DMS153 (cell line): ENCODE data around the gene QPCTL.
A peak's percentile ranks its signal among the peaks of the same experiment; 100 is the strongest.
"Not testable (repeated sequence)": the region's sequence is repeated elsewhere in the genome, so short reads cannot be mapped to it uniquely, and the experiment has no call there.

Experiments
- DNase-seq: peaks from one replicate; lab custom pipeline; 2025; lab: John Stamatoyannopoulos, UW

Gene QPCTL

DNA sequence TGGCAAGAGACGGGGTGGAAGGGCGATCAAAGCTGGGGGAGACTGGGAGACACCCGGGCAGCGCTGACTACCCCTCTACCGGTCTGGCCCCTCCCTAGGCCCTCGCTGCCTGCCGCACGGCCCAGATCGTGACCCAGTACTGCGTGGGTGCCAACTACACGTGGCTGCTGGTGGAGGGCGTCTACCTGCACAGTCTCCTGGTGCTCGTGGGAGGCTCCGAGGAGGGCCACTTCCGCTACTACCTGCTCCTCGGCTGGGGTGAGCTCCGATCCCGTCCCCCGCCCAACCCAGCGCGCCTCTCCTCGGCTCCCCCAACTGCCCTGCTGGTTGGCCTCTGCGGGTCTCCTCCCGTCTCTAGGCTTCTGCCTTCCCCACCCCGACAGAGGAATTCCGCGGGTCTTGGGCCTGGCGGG, 15.6 kb upstream of the QPCTL start:
- DNase-seq: no peak

DNA sequence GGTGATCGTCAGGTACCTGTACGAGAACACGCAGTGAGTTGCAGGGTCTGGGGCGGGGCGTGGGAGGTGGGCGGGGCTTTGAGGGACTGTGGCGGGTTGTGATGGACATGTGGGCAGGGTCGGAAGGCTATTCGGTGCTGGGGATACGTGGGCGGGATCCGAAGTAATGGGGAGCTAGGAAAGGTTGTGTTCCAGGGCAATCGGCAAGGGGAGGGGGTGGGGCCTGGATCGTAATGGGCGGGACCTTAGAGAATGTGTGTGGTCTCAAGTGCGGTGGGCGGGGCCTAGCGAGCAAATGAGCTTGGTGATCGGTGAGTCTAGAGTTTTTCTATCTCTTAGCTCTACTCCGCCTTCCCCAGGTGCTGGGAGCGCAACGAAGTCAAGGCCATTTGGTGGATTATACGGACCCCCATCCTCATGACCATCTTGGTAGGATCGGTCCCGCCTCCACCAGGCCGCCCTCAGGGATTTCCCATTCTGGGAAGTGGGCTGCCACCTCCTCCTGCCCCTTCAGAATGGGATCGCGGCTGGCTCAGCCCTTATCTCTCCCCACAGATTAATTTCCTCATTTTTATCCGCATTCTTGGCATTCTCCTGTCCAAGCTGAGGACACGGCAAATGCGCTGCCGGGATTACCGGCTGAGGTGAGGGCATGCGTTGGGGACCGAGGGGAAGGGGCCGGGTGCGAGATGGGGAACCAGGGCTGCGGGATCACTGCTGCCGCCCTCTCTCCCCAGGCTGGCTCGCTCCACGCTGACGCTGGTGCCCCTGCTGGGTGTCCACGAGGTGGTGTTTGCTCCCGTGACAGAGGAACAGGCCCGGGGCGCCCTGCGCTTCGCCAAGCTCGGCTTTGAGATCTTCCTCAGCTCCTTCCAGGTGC, 14.9 kb upstream of the QPCTL start:
- DNase-seq: peak; percentile 95

DNA sequence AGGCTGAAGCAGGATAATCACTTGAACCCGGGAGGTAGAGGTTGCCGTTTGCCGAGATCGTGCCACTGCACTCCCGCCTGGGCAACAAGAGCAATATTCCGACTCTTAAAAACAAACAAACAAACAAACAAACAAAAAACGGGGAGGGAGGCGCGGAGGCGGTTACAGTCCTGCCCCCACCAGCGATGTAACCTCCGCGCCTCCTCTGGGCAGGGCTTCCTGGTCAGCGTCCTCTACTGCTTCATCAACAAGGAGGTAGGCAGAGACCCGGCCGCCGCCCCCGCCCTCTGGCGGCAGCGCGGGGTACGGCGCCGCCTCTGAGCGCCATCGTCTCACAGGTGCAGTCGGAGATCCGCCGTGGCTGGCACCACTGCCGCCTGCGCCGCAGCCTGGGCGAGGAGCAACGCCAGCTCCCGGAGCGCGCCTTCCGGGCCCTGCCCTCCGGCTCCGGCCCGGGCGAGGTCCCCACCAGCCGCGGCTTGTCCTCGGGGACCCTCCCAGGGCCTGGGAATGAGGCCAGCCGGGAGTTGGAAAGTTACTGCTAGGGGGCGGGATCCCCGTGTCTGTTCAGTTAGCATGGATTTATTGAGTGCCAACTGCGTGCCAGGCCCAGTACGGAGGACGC, 11.0 kb upstream of the QPCTL start:
- peak; percentile 76 for DNase-seq

DNA sequence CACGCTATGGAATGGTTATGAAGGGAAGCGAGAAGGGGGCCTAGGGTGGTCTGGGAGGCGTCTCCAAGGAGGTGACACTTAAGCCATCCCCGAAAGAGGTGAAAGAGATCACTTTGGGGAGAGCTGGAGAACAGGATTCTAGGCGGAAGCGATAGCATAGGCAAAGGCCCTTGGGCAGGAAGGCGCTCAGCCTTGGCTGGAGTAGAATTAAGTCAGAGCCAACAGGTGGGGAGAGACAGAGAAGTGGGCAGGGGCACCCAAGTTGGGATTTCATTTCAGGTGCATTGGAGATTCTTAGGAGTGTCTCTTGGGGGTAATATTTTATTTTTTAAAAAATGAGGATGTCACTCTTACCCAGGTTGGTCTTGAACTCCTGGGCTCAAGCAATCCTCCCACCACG, 10.3 kb upstream of the QPCTL start:
- DNase-seq: no peak

DNA sequence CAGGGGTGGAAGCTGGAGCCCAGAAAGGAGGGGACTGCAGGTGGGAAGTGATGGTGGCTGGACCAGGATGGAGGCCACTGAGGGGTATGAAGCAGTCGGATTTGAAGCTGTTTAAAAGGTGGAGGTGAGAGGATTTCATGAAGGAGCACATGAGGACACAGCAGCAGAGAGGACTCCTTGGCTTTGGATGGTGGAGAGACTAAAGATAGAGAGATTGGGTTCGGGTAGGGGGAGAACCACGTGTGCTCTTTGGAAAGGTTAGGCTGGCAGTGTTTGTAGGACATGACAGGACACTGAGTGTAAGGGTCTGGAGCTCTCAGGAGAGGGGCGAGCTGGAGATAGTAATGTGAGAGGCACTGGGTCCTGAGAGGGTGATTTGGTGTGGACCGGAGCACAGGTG, 9.6 kb upstream of the QPCTL start:
- no peak for DNase-seq

DNA sequence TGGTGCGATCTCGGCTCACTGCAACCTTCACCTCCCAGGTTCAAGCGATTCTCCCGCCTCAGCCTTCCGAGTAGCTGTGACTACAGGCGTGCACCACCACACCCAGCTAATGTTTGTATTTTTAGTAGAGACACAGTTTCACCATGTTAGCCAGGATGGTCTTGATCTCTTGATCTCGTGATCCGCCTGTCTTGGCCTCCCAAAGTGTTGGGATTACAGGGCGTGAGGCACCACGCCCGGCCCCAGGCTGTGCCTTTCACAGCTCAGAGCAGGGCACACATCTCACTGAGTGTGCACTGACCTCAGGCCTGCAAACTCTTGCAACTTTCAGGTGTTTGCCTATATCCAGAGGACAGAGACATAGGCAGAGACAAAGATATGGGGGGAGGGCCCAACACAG, 7.4 kb upstream of the QPCTL start:
- DNase-seq: not testable (repeated sequence)

DNA sequence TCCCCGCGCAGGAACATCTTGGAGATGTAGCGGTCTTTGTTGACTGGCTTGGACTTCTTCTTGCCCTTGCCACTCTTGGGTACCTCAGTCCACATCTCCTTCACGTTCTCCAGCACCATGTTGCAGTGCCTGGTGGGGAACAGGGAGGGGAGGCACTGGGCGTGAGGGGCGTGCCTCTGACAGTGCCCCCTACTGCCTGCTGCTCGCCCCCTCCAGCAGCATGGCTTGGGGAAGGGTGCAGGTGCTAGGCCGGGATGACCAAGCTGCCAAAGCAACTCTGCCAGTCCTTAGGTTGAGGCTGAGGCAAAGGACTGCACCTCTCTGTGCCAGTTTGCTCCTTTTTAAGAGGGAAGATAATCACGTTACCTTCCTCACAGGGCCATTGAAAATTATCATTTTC, 4.9 kb upstream of the QPCTL start:
- DNase-seq: no peak

DNA sequence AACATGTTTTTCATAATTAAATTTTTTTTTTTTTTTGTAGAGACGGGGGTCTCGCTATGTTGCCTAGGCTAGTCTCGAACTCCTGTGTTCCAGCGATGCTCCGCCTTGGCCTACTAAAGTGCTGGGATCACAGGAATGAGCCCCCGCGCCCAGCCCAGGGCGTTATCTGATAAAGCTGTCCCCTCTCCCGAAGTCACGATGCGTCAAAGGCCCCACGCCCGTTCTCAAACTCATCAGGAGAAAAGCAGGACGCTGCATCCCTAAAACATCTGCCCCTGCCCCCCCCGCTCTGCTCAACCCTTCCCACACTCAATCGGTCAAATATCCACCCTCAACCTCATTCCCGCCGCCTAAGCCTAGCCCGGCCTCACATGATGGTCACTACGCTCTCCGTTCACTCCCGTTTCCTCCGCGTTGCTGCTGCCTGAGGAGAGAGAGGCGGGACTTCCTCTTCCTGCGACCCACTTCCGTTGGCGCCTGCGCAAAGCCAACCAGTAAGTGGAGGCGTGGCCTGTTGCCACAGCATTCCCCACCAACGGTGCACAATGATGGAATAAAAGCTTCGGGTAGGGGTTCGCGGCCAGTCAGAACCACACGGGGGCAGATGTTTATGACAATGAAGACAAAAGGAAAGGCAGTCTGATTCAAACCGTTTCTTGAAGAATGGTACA, 815 bp upstream of the QPCTL start, which contains the start of gene SNRPD2:
Gene SNRPD2 (minus strand): TSS at position 438 of the 671 bp plus-strand sequence. CDS start 65 bp downstream, at position 373.
- peak; percentile 87 for DNase-seq

DNA sequence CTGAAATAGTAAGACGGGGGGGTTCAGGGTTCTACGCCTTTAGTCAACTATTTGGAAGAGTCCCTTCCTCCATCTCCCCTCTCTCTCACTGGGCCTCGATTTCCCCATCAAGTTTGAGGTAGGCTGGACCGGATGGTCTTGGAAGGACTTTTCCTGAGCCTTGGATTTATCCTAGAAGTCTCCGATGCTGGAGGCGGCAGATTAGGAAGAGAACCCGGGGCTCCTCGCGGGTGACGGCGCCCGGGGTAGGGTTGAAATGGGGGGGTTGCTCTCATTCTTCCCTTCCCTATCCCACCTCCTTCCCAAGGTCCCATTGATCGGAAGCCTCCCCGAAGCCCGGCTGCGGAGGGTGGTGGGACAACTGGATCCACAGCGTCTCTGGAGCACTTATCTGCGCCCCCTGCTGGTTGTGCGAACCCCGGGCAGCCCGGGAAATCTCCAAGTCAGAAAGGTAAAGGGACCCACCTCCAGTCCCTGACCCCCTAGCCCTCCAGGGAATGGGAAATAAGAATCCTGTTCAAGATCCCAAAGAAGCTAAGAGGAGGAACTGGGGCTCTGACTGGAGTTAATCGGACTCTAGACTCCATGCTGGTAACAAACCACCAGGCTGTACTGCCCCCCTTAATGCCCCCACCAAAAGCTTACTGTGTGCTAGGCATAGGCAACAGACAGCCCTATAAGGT, 781 bp downstream of the QPCTL start:
- DNase-seq: peak; percentile 29

DNA sequence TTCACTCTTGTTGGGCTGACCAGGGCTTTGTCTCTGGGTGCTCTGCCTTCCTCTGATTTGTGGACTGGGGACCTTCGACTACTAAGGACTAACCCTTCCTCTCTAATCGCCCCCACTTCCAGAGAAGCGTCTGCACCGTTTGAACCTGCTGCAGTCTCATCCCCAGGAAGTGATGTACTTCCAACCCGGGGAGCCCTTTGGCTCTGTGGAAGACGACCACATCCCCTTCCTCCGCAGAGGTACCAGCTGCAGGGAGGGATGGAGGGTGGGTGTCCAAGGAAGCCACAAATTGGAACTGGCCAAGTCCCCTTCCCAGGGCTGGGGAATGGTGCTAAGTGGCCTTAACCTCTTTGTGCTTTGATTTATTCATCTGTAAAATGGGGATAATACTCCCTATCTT, 9.2 kb downstream of the QPCTL start:
- no peak for DNase-seq

DNA sequence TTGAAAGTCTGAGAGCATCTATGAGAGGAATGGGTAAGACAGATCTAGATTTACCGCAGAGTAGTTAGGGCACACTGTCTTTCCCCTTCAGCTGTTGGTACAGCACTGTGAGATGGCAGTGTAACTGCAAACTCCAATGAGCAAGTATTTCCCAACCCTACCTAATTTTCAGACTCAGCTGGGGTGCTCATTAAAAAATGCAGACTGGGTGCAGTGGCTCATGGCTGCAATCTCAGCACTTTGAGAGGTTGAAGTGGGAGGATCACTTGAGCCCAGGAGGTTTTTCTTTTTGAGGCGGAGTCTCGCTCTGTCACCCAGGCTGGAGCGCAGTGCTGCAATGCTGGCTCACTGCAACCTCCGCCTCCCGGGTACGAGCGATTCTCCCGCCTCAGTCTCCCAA, 12.6 kb downstream of the QPCTL start:
- no peak for DNase-seq

DNA sequence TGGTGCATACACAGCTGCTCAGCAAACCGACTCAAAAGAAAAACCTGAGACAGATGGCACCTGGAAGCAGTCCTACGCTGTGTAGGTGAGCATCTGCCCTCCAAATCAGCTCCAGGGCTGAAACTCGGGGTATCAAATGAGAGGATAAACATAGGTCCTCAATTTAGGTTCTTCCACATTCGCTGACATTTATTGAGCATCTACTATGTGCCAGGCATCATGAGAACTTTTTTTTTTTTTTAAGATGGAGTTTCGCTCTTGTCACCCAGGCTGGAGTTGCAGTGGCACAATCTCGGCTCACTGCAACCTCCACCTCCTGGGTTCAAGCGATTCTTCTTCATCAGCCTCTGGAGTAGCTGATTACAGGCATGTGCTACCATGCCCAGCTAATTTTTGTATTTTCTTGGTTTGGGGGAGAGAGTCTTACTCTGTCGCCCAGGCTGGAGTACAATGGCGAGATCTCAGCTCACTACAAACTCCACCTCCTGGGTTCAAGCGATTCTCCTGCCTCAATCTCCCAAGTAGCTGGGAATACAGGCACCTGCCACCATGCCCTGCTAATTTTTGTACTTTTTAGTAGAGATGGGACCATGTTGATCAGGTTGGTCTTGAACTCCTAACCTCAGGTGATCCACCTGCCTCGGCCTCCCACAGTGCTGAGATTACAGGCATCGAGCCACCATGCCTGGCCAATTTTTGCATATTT, 13.4 kb downstream of the QPCTL start:
- no peak for DNase-seq

DNA sequence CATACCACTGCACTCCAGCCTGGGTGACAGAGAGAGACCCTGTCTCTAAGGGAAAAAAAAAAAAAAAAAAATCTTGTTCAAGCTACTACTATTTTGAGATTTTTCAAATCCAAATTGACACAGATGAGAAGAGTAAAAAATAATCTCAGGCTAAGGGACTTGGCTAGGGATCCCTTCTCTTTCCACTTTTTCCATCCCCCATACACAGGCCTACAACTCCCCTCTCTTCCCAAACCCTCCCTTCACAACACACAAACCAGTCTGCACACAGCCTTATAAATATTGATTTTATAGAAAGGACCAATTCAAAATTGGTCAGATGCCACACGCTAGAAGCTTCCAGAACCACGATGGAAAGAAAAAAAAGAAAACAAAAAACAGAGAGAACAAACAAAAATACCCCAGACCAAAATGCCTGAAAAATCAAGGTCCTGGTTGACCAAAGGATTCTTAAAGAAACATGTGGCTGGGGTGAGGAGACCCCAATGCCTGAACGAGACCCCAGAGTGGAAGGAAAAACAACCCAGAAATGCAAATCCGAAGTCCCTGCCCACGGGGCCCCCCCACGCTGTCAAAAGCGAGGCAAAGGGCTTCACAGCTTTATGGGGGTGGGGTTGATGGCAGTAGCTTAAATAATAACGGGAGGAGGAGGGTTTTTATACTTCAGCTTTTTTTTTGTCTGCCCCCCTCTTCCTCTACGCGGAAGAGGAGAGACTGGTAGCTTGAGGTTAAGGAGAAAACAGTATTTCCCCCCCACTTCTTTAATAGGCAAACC, 18.1 kb downstream of the QPCTL start:
- DNase-seq: no peak

DNA sequence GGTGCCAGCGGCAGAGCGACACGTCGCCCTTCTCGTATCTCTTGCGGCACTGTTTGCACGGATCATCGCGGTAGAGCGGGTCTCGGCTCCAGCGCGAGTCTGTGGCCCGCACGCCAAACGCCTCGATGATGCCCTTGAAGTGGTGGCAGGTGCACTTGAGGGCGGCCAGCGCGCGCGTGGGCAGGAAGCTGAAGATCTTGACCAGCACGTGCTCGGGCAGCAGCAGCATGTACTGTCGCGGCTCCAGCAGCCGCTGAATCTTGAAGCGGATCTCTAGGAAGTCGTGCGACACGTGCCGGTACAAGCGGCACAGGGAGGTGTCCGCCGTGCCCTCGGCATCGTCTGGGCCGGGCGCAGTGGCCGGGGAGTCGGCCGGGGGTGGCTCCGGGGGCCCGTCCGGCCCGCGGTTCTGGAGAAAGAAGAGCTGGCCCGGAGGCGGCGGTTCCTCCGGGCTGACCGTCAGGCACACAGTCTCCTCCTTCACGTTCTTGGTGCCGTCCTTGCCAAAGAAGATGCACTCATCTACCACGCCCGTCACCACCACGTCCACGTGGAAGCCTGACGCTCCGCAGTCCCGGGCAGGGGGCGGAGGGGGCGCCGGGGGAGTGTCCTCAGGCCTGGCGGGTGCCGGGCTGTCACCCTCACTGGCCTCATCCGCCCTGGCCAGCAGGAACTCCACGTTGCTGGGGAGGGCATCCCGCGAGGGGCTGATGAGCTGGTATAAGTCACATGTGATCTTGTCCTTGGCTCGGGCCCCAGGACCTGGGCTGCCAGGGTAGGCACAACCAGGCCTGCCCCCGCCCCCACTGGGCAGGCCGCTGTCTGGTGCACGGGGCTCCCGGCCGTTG, 19.6 kb downstream of the QPCTL start:
- no peak for DNase-seq

DNA sequence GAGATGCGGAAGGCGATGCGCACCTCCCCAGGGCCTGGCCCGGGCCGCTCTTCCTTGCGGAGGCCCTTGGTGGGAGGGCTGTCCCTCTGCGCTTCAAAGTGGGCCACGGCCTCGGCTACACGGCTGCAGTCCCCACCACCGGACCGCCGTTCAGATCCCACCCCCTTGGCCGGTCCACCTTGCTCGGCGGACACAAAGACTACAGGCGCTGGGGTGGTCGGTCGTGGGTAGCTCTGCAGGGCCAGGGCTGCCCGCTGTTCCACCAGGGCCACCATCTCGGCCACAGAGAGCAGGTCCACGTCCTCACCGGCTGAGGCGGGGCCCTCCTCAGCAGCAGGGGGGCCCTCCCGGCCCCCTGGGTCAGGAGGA, 20.2 kb downstream of the QPCTL start:
- DNase-seq: no peak

DNA sequence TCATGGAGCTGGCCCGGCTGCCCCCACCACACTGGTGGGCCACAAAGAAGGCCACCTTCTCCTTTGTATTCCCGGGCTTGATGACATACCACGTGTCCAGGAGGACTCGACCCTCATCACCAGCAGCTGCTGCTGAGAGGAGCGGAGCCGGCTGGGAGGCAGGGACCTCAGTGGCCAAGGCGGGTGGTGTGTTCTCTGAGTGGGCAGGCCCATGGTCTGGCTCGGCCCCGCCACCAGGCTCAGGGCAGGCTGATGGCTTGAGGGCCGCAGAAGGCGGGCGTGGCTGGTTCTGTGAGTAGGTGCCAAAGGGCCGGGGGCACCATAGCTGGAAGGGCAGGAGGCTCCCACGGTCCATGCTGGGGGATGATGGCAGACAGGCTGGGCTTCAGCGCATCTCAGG, 20.7 kb downstream of the QPCTL start:
- no peak for DNase-seq

DNA sequence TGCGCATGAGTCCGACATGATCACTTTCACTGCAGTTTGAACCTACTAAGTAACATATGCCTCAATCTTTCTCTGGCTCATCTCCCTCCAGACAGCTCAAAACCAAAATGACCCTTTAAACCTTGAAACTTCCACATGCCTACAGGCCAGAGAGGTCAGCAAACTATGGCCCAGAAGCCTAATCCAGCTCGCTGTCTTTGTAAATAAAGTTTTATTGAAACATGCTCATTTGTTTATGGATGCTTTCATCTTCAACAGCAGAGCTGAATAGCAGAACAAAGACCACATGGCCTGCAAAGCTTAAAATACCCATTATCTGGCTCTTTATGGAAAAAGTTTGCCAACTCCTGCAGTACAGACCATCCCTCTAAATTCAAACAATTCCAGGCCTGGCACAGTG, 22.7 kb downstream of the QPCTL start:
- no peak for DNase-seq

DNA sequence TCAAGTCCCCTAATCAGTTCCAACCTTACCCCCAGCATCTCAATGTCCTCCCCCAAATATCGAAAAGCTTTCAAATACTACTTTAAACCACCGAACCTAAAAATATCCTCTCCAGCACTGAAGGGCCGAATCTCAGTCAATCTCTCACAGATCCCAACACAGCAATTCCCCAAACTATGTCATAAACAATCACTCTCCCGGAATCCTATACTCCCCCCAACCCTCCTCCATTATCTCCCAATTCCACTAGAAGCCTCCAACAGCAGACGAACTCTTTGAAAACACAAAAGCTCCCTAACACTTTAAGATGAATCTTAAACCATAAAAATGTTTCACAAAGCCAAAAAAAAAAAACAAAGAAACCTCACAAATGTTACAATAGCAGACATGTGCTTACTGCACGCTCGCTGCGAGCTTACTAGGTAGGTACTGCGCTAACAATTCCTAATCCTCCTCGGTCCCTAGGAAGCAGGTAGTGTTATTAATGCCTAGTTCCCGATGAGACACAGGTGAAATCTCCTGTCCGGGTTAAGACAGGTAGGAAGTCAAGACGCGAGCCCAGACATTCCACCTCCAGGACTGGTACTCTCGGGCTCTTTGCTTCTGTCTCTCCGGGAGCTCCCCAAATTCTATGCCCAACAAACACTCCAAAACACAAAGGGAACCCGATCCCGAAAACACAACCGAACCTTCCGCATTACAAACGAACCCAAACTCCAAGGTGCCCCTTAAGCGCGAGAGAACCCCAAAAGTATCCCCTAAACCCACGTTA, 24.1 kb downstream of the QPCTL start:
- DNase-seq: no peak
